Neural cell (in vitro differentiated cells): ENCODE measurements around the gene DOCK2. TPM values are rescaled to one million over a fixed set of nuclear protein-coding genes. Genes with fewer than 3 reads are reported as not detected.

Experiments used
- H2AFZ ChIP-seq: fragments of 200-600, 300-800 bp; sonication (generic), shearing (Covaris generic); 2 replicates; pipeline ENCODE4 v1.6.0; 2014; ENCODE audit warnings: low read depth, mild to moderate bottlenecking, antibody characterized with exemption, low read length, moderate library complexity
- H3F3A ChIP-seq: fragments of 200-600 bp; shearing (Covaris generic); 2 replicates; pipeline ENCODE4 v1.6.1; 2016; ENCODE audit warnings: mild to moderate bottlenecking, moderate library complexity, mixed read lengths, antibody characterized with exemption, low read length; ENCODE audit not compliant: insufficient read depth, poor library complexity, severe bottlenecking
- H3K27ac ChIP-seq: fragments of 200-600, 300-800 bp; sonication (generic), shearing (Covaris generic); 2 replicates; pipeline ENCODE4 v1.5.1; 2014; ENCODE audit warnings: mild to moderate bottlenecking, low read length, moderate library complexity
- H3K27me3 ChIP-seq: fragments of 300-800, 200-600 bp; sonication (generic), shearing (Covaris generic); 2 replicates; pipeline ENCODE4 v1.6.0; 2014; ENCODE audit warnings: mild to moderate bottlenecking, low read depth, low read length, moderate library complexity; ENCODE audit not compliant: insufficient read depth
- H3K36me3 ChIP-seq: fragments of 300-800, 200-600 bp; sonication (generic), shearing (Covaris generic); 2 replicates; pipeline ENCODE4 v1.5.1; 2014; ENCODE audit warnings: mild to moderate bottlenecking, antibody characterized with exemption, low read length, moderate library complexity; ENCODE audit not compliant: insufficient read depth
- H3K4me2 ChIP-seq: fragments of 300-800, 200-600 bp; sonication (generic), shearing (Covaris generic); 2 replicates; pipeline ENCODE4 v1.6.0; 2014; ENCODE audit warnings: mild to moderate bottlenecking, low read length
- H3K4me3 ChIP-seq: fragments of 300-800, 200-600 bp; sonication (generic), shearing (Covaris generic); 2 replicates; pipeline ENCODE4 v1.5.1; 2014; ENCODE audit warnings: mild to moderate bottlenecking, low read length, moderate library complexity
- H3K79me2 ChIP-seq: fragments of 200-600 bp; shearing (Covaris generic); replicated peaks from 2 replicates; pipeline ENCODE4 v1.6.0; 2014; ENCODE audit warnings: mild to moderate bottlenecking, low read length, moderate library complexity; ENCODE audit not compliant: insufficient read depth
- H3K9ac ChIP-seq: fragments of 300-800, 200-600 bp; sonication (generic), shearing (Covaris generic); 2 replicates; pipeline ENCODE4 v1.6.1; 2016; ENCODE audit warnings: mild to moderate bottlenecking, low read length, mixed read lengths
- H3K9me2 ChIP-seq: fragments of 200-600 bp; shearing (Covaris generic); 2 replicates; pipeline ENCODE4 v1.6.1; 2016; ENCODE audit warnings: mild to moderate bottlenecking, low read length, mixed read lengths; ENCODE audit not compliant: insufficient read depth
- H3K9me3 ChIP-seq: fragments of 200-600, 300-800 bp; sonication (generic), shearing (Covaris generic); 2 replicates; pipeline ENCODE4 v1.6.1; 2016; ENCODE audit warnings: mild to moderate bottlenecking, mixed run types, low read length, moderate library complexity, mixed read lengths
- H4K20me1 ChIP-seq: fragments of 200-600 bp; shearing (Covaris generic); 2 replicates; pipeline ENCODE4 v1.6.1; 2016; ENCODE audit warnings: mild to moderate bottlenecking, mixed run types; ENCODE audit not compliant: insufficient read depth
- CTCF ChIP-seq: fragments of 450-650 bp; IDR thresholded peaks from 2 replicates; pipeline ENCODE4 v1.5.1; 2014; ENCODE audit warnings: antibody characterized with exemption, mild to moderate bottlenecking, moderate library complexity; ENCODE audit not compliant: poor library complexity, severe bottlenecking
- EP300 ChIP-seq: fragments of 450-650 bp; conservative IDR thresholded peaks from 2 replicates; pipeline ENCODE4 v1.6.1; 2014; ENCODE audit warnings: antibody characterized with exemption, mild to moderate bottlenecking, moderate library complexity; ENCODE audit not compliant: poor library complexity, severe bottlenecking
- EZH2 ChIP-seq: fragments of 200-600, 300-800 bp; shearing (Covaris generic), sonication (generic); IDR thresholded peaks from 2 replicates; pipeline ENCODE4 v1.6.1; 2014; ENCODE audit warnings: antibody characterized with exemption, low read length, borderline replicate concordance, mild to moderate bottlenecking; ENCODE audit not compliant: insufficient read depth, poor library complexity, severe bottlenecking
- MXI1 ChIP-seq: fragments of 450-650 bp; conservative IDR thresholded peaks from 2 replicates; pipeline ENCODE4 v1.6.1; 2014; ENCODE audit warnings: antibody characterized with exemption, mild to moderate bottlenecking; ENCODE audit not compliant: poor library complexity, severe bottlenecking
- POLR2AphosphoS5 ChIP-seq: IDR thresholded peaks from 2 replicates; pipeline ENCODE4 v1.6.1; 2012
- RAD21 ChIP-seq: fragments of 450-650 bp; conservative IDR thresholded peaks from 2 replicates; pipeline ENCODE4 v1.6.1; 2014; ENCODE audit warnings: antibody characterized with exemption, mild to moderate bottlenecking, moderate library complexity
- SMC3 ChIP-seq: fragments of 450-650 bp; conservative IDR thresholded peaks from 2 replicates; pipeline ENCODE4 v1.6.1; 2014; ENCODE audit warnings: antibody characterized with exemption, mild to moderate bottlenecking, moderate library complexity; ENCODE audit not compliant: poor library complexity
- TAF1 ChIP-seq: IDR thresholded peaks from 2 replicates; pipeline ENCODE4 v1.6.1; 2012; ENCODE audit warnings: low read depth
- polyA plus RNA-seq: library from polyadenylated mRNA; depleted of rRNA; stranded (reverse); fragments of >200 nt; gene quantifications from 2 replicates; pipeline ENCODE4 v1.2.3, GENCODE V29; 2014
- TF ChIP-seq, protein P1 (sequence below): IDR thresholded peaks from 2 replicates; pipeline ENCODE4 v1.6.1; 2012; ENCODE audit warnings: borderline replicate concordance

The DOCK2 gene
- polyA plus RNA-seq, 1 donor from 2014 or later, result 0.15 TPM

- H3K9me3 ChIP-seq, result no peaks in the 10 kb centered on the region
- no peaks in the 10 kb centered on the region for H3K27me3 ChIP-seq
- no peak overlapping the region for H3K9ac ChIP-seq
- no peak overlapping the region for H2AFZ ChIP-seq
- no peak overlapping the region for H3K4me2 ChIP-seq
- H3K9me2 ChIP-seq, result no peaks in the 10 kb centered on the region
- no peak overlapping the region for H3K27ac ChIP-seq
- TF ChIP-seq CTCF (no peak), EP300 (no peak), SMC3 (no peak), TAF1 (no peak), POLR2AphosphoS5 (no peak), RAD21 (no peak), MXI1 (no peak), EZH2 (no peak)
- TF ChIP-seq, protein P1, sequence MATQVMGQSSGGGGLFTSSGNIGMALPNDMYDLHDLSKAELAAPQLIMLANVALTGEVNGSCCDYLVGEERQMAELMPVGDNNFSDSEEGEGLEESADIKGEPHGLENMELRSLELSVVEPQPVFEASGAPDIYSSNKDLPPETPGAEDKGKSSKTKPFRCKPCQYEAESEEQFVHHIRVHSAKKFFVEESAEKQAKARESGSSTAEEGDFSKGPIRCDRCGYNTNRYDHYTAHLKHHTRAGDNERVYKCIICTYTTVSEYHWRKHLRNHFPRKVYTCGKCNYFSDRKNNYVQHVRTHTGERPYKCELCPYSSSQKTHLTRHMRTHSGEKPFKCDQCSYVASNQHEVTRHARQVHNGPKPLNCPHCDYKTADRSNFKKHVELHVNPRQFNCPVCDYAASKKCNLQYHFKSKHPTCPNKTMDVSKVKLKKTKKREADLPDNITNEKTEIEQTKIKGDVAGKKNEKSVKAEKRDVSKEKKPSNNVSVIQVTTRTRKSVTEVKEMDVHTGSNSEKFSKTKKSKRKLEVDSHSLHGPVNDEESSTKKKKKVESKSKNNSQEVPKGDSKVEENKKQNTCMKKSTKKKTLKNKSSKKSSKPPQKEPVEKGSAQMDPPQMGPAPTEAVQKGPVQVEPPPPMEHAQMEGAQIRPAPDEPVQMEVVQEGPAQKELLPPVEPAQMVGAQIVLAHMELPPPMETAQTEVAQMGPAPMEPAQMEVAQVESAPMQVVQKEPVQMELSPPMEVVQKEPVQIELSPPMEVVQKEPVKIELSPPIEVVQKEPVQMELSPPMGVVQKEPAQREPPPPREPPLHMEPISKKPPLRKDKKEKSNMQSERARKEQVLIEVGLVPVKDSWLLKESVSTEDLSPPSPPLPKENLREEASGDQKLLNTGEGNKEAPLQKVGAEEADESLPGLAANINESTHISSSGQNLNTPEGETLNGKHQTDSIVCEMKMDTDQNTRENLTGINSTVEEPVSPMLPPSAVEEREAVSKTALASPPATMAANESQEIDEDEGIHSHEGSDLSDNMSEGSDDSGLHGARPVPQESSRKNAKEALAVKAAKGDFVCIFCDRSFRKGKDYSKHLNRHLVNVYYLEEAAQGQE, result no peak
- no peaks in the 10 kb centered on the region for H3K79me2 ChIP-seq
- no peaks in the 10 kb centered on the region for H4K20me1 ChIP-seq
- H3F3A ChIP-seq, result no peaks in the 10 kb centered on the region
- no peaks in the 10 kb centered on the region for H3K36me3 ChIP-seq
- H3K4me3 ChIP-seq, result no peak overlapping the region
Observed at GRCh38 chr5:170021506-170021905, 384.4 kb downstream of the DOCK2 start.

- Histone ChIP-seq H3K27me3 (no peaks in the 10 kb centered on the region), H3K4me2 (no peak overlapping the region), H3K9me2 (no peaks in the 10 kb centered on the region), H3K9me3 (no peaks in the 10 kb centered on the region), H3K79me2 (no peaks in the 10 kb centered on the region), H3K27ac (no peak overlapping the region), H3K36me3 (no peaks in the 10 kb centered on the region), H2AFZ (no peak overlapping the region), H3K9ac (no peak overlapping the region), H4K20me1 (no peaks in the 10 kb centered on the region), H3K4me3 (no peak overlapping the region), H3F3A (no peaks in the 10 kb centered on the region)
- TF ChIP-seq CTCF, result no peak
- no peak for TF ChIP-seq MXI1
- no peak for TF ChIP-seq EZH2
- no peak for TF ChIP-seq POLR2AphosphoS5
- no peak for TF ChIP-seq EP300
- no peak for TF ChIP-seq RAD21
- TF ChIP-seq TAF1, result no peak
- TF ChIP-seq, protein P1, result no peak
- no peak for TF ChIP-seq SMC3
Observed at GRCh38 chr5:170025853-170026252, 388.8 kb downstream of the DOCK2 start.
